Activated gamma-delta T cell treated with Interleukin-2 at 50 U/mL for 16 hours (primary cell): ENCODE results near the gene CCDC92B.

ENCODE experiments used
- DNase-seq: peaks from one replicate; pipeline ENCODE4 v3.0.0-alpha.2; 2020

CCDC92B gene

DNA sequence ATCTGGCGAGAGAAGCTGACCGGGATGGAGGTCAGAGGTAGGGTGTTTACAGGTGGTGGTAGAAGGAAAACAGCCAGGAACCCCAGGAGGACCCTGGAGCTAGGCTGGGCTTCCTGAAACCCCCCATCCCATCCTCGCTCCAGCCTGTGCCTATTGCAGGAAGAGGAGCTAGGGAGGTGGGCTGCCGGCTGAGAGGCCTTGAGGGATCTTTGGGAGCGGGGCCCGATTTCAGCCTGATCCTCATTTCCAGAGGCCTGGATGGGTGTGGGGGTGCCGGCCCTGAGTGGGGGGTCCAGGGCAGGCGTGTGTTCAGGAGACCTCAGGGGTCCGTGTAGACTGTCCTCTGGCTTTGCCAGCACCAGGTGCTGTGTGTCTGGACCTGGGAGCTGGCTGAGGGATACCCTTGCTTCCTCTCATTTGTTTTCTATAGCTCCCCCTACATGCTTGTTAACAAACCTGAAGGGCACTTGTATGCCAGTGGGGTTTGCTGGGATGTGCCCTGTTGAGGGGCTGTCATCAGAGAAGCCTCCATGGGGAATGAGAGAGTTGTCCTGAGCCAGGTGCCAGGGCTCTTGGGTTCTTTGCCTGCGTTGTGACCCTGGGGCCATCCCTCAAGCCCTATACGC lies 27.9 kb upstream of the CCDC92B start:
- no peak for DNase-seq

GRCh38 chr17:2776589-2777241 lies 27.3 kb upstream of the CCDC92B start:
- no peak for DNase-seq

GRCh38 chr17:2775206-2775605 lies 25.8 kb upstream of the CCDC92B start:
- no peak for DNase-seq

DNA sequence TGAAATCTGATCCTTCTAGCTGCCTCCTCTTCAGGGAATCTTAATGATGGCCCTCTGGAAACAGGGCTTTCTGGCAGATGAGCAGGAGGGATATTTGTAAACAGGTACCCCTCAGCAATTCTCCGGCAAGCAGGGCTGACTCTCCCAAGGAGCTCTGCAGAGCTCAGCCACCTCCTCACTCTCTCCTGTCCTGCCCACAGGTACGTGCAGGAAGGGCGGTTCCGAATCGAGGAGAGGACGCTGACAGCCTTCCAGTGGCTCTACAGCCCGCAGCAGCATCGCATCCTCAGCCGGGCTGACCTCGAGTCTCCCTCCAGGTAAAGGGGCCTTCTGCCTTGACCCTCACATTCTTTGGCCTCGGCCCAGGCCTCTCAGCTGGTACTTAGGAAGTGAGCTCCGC lies 20.7 kb upstream of the CCDC92B start:
- DNase-seq, result no peak

- no peak for DNase-seq
Measured at GRCh38 chr17:2758870-2759269, 9.4 kb upstream of the CCDC92B start.

DNA sequence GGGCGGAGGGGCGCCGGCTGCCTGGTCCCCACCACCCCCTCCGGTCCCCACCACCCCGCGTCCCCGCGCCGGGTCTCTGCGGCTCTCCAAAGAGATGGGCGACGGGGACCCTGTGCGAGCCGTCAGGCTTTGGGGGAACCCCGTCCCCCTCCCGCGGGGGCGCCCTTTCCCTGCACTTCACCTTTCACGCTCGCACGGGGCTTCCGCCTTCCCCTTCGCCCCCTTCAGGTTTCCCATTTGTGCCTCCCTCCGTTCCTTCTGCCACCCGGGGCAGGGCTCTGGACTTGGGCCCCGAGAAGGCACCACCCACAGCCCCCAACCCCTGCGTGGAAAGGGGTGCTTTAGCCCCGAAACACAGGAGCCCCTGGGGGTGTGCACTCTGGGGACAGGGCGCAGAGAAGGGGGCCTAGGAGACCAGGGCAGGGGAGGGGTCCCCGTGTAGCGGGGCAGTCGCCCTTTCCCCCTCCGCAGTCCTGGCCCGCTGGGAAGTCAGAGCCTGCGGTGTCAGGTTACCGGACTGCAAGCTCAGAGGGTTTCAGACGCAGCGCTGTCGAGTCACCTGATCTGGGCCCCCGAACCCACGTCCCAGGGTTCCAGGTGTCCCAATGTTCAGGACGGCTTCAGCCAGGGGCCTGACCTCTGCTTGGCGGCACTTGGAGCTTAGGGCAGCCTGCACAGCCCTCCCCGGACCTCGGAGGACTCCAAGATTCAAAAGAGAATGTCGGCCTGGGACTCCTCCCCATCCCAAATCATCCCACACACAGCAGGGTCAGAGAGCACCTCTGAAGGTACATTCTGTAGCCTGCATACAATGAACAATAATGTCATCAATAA lies 6.7 kb upstream of the CCDC92B start:
- no peak for DNase-seq

DNA sequence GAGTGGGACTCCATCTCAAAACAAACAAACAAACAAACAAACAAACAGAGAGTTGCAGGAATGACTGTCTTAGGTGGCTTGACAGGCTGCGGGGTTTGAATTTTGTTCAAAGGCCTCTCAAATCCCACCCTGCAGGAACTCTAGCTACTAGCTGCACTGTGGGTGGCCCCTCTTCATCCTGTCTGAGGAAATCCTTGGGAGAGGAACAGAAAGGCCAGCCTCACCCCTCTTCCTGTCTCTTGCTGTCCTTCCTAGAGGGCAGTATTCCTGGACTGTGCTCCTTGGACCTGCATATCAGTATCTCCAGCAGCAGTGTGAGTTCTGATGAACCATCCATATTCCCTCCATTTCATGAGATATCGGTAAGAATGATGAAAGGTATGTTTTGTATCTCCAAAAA lies 2.0 kb upstream of the CCDC92B start:
- no peak for DNase-seq

GRCh38 chr17:2750721-2751120 lies 1.3 kb upstream of the CCDC92B start:
- no peak for DNase-seq

DNA sequence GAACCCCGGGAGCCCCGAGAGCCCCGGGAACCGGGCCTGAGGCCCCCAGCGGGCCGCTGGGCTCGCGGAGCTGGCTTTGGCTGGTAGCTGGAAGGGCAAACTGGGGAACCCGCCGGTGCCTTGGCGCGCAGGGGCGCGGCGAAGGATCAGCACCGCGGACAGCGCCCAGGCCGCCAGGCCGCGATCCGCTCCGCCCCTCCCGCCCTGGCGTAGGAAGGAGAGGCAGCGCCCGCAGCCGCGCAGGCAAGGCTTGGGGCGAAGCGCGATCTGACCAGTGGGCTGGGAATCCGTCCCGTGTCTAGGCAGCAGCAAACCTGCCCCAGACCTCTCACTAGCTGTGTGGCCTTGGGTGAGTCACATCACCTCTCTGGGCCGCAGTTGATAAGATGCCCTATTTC lies 331 bp upstream of the CCDC92B start:
- peak; percentile 67 for DNase-seq

DNA sequence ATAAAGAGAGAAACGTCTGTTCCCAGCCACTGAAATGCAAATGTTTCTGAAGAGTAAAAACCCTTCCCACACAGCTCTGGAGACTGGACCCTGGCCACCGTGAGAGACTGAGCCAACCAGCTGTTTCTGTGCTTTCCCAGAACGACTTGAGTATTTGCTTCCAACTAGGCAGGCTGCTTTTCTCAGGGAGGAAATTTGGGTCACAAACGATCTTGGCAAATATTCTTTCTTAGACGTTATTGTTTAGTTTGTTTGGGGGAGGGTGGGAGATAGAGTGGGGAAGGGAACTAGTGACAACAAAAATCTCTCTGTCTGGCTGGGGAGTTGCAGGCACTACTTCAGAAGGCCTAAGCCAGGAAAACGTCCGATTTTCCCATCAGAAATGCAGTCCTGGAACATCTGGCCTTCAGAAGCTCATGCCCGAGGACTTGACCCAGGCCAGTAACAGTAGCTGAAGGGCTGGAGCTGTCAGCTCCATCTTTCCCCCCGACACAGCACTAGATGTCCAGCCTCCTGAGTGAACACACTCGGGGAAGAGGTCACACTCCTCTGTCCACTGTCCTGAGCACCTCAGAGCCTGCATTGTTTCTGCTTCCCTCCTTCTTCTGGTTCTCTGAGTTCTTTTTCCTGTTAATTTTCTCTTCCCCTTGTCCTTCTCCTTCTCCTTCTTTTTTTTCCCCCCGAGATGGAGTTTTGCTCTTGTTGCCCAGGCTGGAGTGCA lies 4.0 kb downstream of the CCDC92B start:
- DNase-seq, result no peak

DNA sequence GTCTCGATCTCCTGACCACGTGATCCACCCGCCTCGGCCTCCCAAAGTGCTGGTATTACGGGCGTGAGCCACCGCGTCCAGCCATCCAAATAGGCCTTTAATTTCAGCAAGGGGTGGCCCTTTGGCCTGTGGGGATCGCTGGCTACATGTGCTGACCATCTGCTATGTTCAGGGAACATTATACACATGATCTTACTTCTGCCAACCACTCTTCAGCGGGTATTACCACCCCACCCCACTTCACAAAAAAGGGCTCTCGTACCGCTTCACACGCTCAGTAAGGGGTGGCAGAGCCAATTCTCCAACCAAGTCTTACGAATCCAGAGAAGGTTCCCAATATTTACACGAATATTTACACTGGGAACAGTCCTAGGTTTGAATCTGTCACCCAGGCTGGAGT lies 11.8 kb downstream of the CCDC92B start:
- no peak for DNase-seq

GRCh38 chr17:2736956-2737355 lies 12.5 kb downstream of the CCDC92B start:
- DNase-seq, result no peak

DNA sequence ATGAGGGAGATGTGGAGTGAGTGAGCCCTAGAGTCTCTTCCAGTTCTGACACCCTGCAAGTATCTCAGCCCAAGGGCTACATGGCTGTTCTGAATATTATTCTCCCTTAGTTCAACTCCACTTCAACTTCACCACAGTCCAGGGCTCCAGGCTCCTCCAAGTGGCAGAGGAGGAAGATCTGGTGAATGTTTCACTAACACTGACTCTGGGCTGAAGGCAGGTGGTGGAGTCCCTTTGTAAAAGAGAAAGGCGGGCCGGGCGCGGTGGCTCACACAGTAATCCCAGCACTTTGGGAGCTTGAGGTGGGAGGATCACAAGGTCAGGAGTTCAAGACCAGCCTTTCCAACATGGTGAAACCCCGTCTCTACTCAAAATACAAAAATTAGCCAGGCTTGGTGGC lies 13.6 kb downstream of the CCDC92B start:
- DNase-seq, result no peak

DNA sequence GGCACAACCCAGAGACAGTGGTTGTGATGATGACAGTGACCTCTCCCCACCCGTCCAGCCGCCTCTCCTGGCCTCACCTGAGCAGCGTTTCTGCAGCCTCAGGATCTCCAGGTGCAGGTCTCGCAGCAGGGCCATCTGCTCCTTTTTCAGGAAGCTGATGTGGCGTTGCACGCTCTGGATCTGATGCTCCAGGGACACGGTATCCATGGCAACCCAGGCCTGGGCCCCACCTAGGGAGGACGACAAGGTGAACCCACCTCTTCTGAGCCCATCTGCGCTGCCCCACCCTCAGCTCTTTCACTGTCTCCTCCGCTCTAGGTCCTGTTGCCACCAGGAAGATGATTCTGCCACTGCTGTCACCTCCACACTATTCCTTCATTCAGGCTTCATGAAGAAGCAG lies 14.5 kb downstream of the CCDC92B start:
- DNase-seq, result no peak

GRCh38 chr17:2731807-2732206 lies 17.6 kb downstream of the CCDC92B start:
- DNase-seq, result no peak

- no peak for DNase-seq
Measured at GRCh38 chr17:2730764-2731353, 18.6 kb downstream of the CCDC92B start.

GRCh38 chr17:2724784-2725164 lies 24.7 kb downstream of the CCDC92B start:
- DNase-seq, result peak; percentile 16

- DNase-seq, result no peak
Measured at GRCh38 chr17:2723997-2724783, 25.3 kb downstream of the CCDC92B start.

DNA sequence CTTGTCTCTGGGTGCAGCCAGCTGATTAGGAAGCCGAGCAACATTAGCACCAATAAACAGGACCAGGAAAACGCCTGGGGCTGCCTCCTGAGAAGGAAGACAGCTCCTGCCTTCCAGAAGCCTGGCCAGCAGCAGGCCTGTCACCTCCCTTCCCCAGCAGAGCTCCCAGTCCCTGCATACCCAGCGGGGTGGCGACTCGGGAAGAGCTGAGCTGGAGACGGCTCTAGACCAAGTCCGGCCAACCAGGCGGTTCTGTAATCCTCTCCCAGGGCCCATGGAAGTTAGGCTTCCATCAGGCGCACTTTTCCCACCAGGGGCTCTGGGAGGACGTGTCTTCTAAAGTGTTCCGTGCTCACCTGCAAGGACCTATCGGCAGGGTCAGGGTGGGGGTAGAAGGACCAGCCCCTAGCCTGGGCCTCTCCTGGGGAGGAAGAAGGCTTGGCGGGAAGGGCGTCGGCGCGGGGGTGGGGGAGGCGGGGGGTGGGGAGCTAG lies 25.9 kb downstream of the CCDC92B start:
- no peak for DNase-seq

DNA sequence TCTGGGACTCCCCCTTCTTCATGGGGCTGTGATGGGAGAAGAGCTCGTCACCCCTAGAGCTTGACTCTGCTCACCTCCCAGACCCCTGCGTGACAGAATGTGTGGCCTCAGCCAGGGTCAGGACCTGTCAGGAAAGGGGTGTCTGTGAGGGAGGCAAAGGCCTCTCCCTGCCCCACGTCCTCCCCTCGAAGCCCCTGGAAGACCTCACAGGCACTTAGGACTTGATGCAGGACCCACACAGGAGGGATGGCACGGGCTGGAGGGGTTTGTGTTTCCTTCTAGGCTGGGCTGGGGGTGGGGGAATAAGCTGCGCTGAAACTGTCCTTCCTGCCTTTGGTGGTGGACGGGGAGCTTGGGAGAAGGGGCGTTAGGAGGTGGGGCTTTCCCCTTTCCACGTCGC lies 26.8 kb downstream of the CCDC92B start:
- DNase-seq, result no peak

DNA sequence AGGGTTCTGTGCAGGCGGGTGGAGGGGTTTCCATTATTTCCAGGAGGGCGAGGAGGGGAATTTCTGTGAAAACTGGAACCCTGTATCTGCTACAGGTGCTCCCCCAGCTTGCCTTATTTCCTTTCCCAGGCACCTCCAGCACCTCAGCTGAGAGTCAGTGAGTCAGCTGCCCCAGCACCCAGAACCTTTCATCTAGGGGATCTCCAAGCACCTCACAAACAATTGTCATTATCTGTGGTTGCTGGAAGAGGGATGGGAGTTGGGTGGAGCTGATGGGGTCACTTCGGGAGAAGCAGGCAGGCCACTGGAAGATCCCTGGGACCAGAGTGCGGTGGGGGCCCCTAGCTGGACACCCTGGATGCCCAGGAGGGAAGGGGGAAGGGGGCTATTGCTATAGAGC lies 27.8 kb downstream of the CCDC92B start:
- DNase-seq, result no peak

DNA sequence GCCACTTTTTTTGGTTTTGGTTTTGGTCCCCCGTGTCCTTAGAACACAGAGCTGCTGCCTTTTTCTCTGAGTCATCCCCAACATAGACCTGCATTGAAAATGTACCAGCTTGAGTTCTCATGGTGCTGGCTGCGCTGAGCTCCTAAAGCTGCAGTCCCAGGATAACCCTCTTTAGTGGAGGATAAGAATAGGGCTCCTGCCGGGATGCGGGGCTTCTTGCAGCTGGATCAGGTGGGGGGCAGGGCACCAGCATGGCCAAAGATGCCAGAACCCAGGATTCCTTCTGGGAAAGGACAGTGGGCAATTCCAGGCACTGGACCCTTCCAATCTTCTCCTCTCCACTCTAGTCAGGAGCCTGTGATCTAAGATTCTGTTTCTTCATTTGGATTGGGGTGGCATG lies 29.6 kb downstream of the CCDC92B start:
- DNase-seq, result no peak
